Measurements from ENCODE around the gene CDH4. TPM values are rescaled to one million over a fixed set of nuclear protein-coding genes. Genes with fewer than 3 reads are reported as not detected.

Gene CDH4
- total RNA-seq, 4 donors from 2014 or later, result not detected

DNA sequence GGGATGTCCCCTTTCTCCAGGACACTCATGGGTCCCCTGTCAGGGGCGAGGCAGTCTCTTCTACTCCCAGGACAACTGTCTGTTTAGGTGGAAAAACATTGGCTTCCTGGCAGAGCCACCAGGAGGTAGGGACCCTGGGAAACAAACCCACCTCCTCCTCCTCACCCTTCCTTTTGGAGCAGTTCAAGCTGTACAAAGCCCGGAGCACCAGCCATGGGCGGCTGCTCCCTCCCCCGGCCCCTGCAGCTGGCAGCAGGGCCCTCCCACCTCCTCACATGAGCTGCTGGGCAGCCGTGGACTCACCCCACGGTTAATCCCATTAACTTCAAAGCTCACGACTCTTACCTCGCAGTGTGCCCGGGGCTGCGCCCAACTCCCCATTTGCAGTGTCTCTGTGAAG is 48.6 kb downstream of the CDH4 start:
- in situ Hi-C loops (cut with MboI; ENCODE audit: low pct_ligation_motif_present in 1 of 4, low pct_unique_long_range_greater_than_20kb in 1 of 4, low sequenced_read_pairs in 3 of 4), result no loop called here
- intact Hi-C loops (cut with DNase I; ENCODE audit: low total_unique reads), result loop anchor here (10.0 kb wide), 1 partner anchor 56 kb away; no protein-coding TSS in a partner anchor
- 73% methylated on average over 10 of the region's 10 CpGs; no CpG with 5 or more reads in 1 of the 2 donors for WGBS, 2 donors (ENCODE audit: low coverage in 1 of 2)

DNA sequence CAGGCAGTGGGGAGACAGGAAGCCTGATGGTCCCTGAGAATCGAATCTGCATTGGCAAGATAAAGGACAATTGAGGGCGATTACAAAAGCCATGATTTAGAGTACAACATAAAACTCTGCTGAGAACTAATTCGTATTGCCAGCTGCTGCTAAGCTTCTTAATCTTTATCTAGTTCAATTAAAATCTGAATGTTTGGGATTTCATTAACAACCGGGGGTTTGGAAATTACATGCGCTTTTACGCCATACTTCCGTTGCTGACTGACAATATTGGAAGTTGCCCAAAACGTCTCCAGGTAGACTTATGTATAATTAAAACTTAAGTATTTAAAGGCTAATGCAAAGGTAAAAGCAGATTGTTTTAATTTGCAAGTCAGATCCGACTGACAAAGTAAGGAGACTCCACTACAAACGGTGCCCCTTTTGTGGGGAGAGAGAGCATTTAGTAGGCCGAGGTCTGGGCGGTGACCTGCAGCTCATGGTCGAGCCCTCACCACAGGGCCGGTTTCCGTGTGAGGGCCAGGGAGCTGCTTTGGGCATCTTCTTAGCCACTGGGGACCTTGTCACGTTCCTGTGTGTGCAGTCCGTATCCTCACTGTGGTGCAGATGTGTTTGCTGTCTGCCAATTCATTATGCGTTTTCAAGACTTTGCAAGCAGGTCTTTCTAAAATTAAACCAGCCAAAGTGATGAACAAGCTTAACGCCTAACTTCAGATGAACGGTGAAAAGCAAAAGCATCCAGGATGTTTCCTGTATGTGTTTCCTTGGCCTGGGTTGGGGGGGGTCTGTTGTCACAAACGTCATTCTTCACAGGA is 49.9 kb downstream of the CDH4 start:
- peaks cover 0 to 6% (median 0%) of the 10 kb centered on the region in 4 donors for H3K4me1 ChIP-seq
- no peak overlapping the region for H3K27ac ChIP-seq
- TF ChIP-seq POLR2A (IDR thresholded peaks at IDR 0.05) (no peak), POLR2AphosphoS5 (IDR thresholded peaks at IDR 0.05) (no peak), EP300 (IDR thresholded peaks at IDR 0.05; ENCODE audit: low read depth) (no peak)
- TF ChIP-seq, protein P1, sequence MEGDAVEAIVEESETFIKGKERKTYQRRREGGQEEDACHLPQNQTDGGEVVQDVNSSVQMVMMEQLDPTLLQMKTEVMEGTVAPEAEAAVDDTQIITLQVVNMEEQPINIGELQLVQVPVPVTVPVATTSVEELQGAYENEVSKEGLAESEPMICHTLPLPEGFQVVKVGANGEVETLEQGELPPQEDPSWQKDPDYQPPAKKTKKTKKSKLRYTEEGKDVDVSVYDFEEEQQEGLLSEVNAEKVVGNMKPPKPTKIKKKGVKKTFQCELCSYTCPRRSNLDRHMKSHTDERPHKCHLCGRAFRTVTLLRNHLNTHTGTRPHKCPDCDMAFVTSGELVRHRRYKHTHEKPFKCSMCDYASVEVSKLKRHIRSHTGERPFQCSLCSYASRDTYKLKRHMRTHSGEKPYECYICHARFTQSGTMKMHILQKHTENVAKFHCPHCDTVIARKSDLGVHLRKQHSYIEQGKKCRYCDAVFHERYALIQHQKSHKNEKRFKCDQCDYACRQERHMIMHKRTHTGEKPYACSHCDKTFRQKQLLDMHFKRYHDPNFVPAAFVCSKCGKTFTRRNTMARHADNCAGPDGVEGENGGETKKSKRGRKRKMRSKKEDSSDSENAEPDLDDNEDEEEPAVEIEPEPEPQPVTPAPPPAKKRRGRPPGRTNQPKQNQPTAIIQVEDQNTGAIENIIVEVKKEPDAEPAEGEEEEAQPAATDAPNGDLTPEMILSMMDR (IDR thresholded peaks at IDR 0.05), result no peak
- H3K4me3 ChIP-seq, result no peak overlapping the region
- intact Hi-C loops (cut with DNase I; ENCODE audit: low total_unique reads) (loop anchor here (10.0 kb wide), 1 partner anchor 57 kb away; no protein-coding TSS in a partner anchor), in situ Hi-C loops (cut with MboI; ENCODE audit: low pct_ligation_motif_present in 1 of 4, low pct_unique_long_range_greater_than_20kb in 1 of 4, low sequenced_read_pairs in 3 of 4) (no loop called here)
- WGBS, 2 donors (ENCODE audit: low coverage in 1 of 2), result 73 to 79% methylated on average over 13 to 21 of the region's 21 CpGs
- no peak for DNase-seq
- no peaks in the 10 kb centered on the region for H3K27me3 ChIP-seq
- no peaks in the 10 kb centered on the region for H3K36me3 ChIP-seq
- H3K9me3 ChIP-seq, result no peaks in the 10 kb centered on the region

More for the DNA sequence above, 48.6 kb downstream of the CDH4 start:
- H3K27me3 ChIP-seq, result no peaks in the 10 kb centered on the region
- H3K9me3 ChIP-seq, result no peaks in the 10 kb centered on the region
- no peaks in the 10 kb centered on the region for H3K36me3 ChIP-seq
- H3K27ac ChIP-seq, result no peak overlapping the region
- no peak overlapping the region for H3K4me3 ChIP-seq
- DNase-seq, result no peak
- peaks cover 0 to 6% (median 0%) of the 10 kb centered on the region in 4 donors for H3K4me1 ChIP-seq
- no peak for TF ChIP-seq POLR2A (IDR thresholded peaks at IDR 0.05)
- TF ChIP-seq, protein P1 (IDR thresholded peaks at IDR 0.05), result no peak
- TF ChIP-seq EP300 (IDR thresholded peaks at IDR 0.05; ENCODE audit: low read depth), result no peak
- TF ChIP-seq POLR2AphosphoS5 (IDR thresholded peaks at IDR 0.05), result no peak

DNA sequence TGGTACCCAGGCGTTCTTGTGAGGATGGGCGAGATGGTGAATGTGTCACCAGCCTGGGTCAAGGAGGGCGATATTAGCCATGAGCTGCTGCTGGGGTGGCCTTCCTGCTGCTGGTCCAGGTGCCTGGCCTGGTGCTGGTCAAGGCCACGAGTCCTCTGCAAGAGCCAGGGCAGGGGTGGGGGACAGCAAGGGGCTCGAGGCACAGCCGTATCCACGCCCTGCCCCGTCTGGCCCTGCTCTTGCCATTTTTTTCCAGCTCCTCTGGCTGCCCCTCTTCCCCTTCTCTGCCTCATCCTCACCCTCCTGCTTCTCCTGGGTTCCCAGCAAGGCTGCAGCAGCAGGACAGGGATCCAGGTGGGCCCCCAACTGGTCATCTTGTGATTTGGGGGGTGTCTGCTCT is 51.2 kb downstream of the CDH4 start:
- WGBS, 2 donors (ENCODE audit: low coverage in 1 of 2), result 83% methylated on average over 8 of the region's 8 CpGs; no CpG with 5 or more reads in 1 of the 2 donors
- in situ Hi-C loops (cut with MboI; ENCODE audit: low pct_ligation_motif_present in 1 of 4, low pct_unique_long_range_greater_than_20kb in 1 of 4, low sequenced_read_pairs in 3 of 4), result no loop called here
- H3K9me3 ChIP-seq, result no peaks in the 10 kb centered on the region
- no peak for DNase-seq
- no peak overlapping the region for H3K27ac ChIP-seq
- H3K27me3 ChIP-seq, result no peaks in the 10 kb centered on the region
- TF ChIP-seq EP300 (IDR thresholded peaks at IDR 0.05; ENCODE audit: low read depth) (no peak), POLR2AphosphoS5 (IDR thresholded peaks at IDR 0.05) (no peak), POLR2A (IDR thresholded peaks at IDR 0.05) (no peak)
- TF ChIP-seq, protein P1 (IDR thresholded peaks at IDR 0.05), result no peak
- intact Hi-C loops (cut with DNase I; ENCODE audit: low total_unique reads), result loop anchor here (10.0 kb wide), 1 partner anchor 58 kb away; no protein-coding TSS in a partner anchor
- no peak overlapping the region for H3K4me3 ChIP-seq
- no peaks in the 10 kb centered on the region for H3K36me3 ChIP-seq
- H3K4me1 ChIP-seq, result peaks cover 0 to 6% (median 0%) of the 10 kb centered on the region in 4 donors

DNA sequence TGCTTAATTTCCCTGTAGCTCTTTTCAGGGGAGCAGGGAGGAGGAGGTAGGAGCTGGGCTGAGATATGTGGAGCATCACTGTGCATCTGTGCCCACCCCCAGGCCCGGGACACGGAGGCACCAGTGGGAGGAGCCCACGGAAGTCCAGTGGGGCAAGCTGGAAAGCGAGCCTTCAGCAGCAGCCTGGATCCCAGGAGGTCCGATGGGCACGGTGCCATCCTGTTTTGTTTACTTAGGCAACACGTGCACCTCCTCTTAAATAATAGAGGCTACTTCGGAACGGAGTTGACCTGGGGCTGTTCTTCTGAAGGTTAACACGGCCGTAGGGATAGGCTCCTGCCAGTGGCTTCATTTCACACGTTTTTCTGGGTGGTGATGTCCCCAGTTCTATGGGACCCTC is 51.6 kb downstream of the CDH4 start:
- H3K27ac ChIP-seq, result no peak overlapping the region
- H3K36me3 ChIP-seq, result no peaks in the 10 kb centered on the region
- intact Hi-C loops (cut with DNase I; ENCODE audit: low total_unique reads) (loop anchor here (10.0 kb wide), 1 partner anchor 59 kb away; no protein-coding TSS in a partner anchor), in situ Hi-C loops (cut with MboI; ENCODE audit: low pct_ligation_motif_present in 1 of 4, low pct_unique_long_range_greater_than_20kb in 1 of 4, low sequenced_read_pairs in 3 of 4) (no loop called here)
- no peaks in the 10 kb centered on the region for H3K9me3 ChIP-seq
- 66% methylated on average over 12 of the region's 12 CpGs; no CpG with 5 or more reads in 1 of the 2 donors for WGBS, 2 donors (ENCODE audit: low coverage in 1 of 2)
- TF ChIP-seq POLR2A (IDR thresholded peaks at IDR 0.05) (no peak), EP300 (IDR thresholded peaks at IDR 0.05; ENCODE audit: low read depth) (no peak), POLR2AphosphoS5 (IDR thresholded peaks at IDR 0.05) (no peak)
- TF ChIP-seq, protein P1 (IDR thresholded peaks at IDR 0.05), result no peak
- no peak overlapping the region for H3K4me3 ChIP-seq
- H3K27me3 ChIP-seq, result no peaks in the 10 kb centered on the region
- no peak for DNase-seq
- peaks cover 0 to 6% (median 0%) of the 10 kb centered on the region in 4 donors for H3K4me1 ChIP-seq
